ENCODE results near the gene MGAT4C. TPM values are rescaled to one million over a fixed set of nuclear protein-coding genes. Genes with fewer than 3 reads are reported as not detected.
A peak's percentile ranks its signal among the peaks of the same experiment; 100 is the strongest.
"Not testable (repeated sequence)": the region's sequence is repeated elsewhere in the genome, so short reads cannot be mapped to it uniquely, and the experiment has no call there.

MGAT4C gene
- polyA plus RNA-seq, 1 of the 3 experiments (the other 2 are of a cell fraction), result 0.07 TPM

DNA sequence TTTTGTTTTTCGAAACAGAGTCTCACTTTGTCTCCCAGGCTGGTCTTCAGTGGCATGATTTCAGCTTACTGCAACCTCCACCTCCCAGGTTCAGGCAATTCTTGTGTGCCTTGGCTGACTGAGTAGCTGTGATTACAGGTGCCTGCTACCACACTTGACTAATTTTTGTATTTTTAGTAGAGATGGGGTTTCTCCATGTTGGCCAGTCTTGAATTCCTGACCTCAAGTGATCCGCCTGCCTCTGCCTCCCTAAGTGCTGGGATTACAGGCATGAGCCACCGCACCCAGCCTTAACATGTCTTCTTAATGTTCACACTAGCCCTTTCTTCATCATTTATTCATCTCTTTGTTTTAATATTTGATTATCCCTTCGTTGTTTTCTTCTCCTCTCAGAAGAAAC, 197.1 kb downstream of the MGAT4C start:
- CTCF ChIA-PET; POLR2A ChIA-PET; H4K20me1 ChIP-seq (ENCODE audit: insufficient read depth); DNase-seq; H3K9me3 ChIP-seq; H3K4me2 ChIP-seq; H3K79me2 ChIP-seq (ENCODE audit: insufficient read depth); H3K9me2 ChIP-seq; H3K4me1 ChIP-seq (ENCODE audit: control insufficient read depth in 1 of 2, insufficient read depth in 2 of 2, low read depth in 1 of 2, low read length in 1 of 2); H2AFZ ChIP-seq (ENCODE audit: low read depth); H3K36me3 ChIP-seq (replicated peaks in 1 of 2; ENCODE audit: control insufficient read depth in 1 of 2, insufficient read depth in 2 of 2, low read length in 1 of 2); H3K27ac ChIP-seq (ENCODE audit: low read depth in 2 of 2, low read length in 1 of 2); H3K4me3 ChIP-seq (ENCODE audit: low read depth in 2 of 2, low read length in 1 of 2); H3K27me3 ChIP-seq (ENCODE audit: insufficient read depth); H3F3A ChIP-seq (replicated peaks; ENCODE audit: insufficient read depth); H3K9ac ChIP-seq: not testable (repeated sequence)
- WGBS (ENCODE audit: low lambda C conversion rate), result 67% methylated on average over 4 of the region's 4 CpGs

DNA sequence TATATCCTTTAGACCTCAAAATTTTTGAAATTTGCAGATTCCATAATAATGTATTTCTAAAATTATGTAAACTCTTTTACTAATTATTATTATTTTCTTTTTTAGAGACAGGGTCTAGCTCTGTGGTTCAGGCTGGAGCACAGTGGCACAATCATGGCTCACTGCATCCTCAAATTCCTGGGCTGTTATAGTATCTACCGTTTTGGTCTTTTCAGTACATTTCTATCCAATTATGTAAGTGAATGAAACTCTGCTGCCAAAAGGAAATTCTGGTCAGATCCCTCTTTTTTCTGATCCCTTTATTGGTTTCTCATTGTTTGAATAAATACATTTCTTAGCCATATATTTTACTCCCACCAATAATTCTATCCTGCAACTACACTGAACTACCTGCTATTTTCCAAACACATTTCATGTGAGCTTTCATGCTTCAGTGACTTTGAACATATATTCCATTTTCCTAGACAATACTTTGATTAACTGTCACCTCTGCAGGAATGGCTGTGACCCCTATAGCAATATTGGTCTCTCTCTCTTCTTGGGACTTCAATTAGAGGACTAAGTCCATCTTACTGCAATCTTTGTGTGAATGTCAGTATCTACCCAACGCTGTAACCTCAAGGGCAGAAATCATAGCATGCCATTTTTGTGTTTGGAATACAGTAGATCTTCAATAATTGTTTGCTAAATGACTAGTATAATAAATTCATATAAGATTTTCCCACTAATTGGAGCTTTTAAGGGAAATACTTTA, 198.9 kb downstream of the MGAT4C start:
- Histone ChIP-seq H3F3A (replicated peaks; ENCODE audit: insufficient read depth) (no peaks in the 10 kb centered on the region), H3K4me1 (ENCODE audit: control insufficient read depth in 1 of 2, insufficient read depth in 2 of 2, low read depth in 1 of 2, low read length in 1 of 2) (no peaks in the 10 kb centered on the region), H3K4me2 (no peak overlapping the region), H3K27me3 (ENCODE audit: insufficient read depth) (no peaks in the 10 kb centered on the region), H3K9me2 (no peaks in the 10 kb centered on the region), H4K20me1 (ENCODE audit: insufficient read depth) (no peaks in the 10 kb centered on the region), H3K9ac (no peak overlapping the region), H3K36me3 (replicated peaks in 1 of 2; ENCODE audit: control insufficient read depth in 1 of 2, insufficient read depth in 2 of 2, low read length in 1 of 2) (no peaks in the 10 kb centered on the region), H3K4me3 (ENCODE audit: low read depth in 2 of 2, low read length in 1 of 2) (no peak overlapping the region), H2AFZ (ENCODE audit: low read depth) (0 out of 2 replicates have a peak overlapping the region, but pooled peaks have one; percentile 48), H3K9me3 (no peaks in the 10 kb centered on the region), H3K27ac (ENCODE audit: low read depth in 2 of 2, low read length in 1 of 2) (no peak overlapping the region), H3K79me2 (ENCODE audit: insufficient read depth) (no peaks in the 10 kb centered on the region)
- ChIA-PET POLR2A (no interaction called here), CTCF (no interaction called here)
- WGBS (ENCODE audit: low lambda C conversion rate), result 77% methylated on average over 2 of the region's 2 CpGs
- TF ChIP-seq, protein P1, sequence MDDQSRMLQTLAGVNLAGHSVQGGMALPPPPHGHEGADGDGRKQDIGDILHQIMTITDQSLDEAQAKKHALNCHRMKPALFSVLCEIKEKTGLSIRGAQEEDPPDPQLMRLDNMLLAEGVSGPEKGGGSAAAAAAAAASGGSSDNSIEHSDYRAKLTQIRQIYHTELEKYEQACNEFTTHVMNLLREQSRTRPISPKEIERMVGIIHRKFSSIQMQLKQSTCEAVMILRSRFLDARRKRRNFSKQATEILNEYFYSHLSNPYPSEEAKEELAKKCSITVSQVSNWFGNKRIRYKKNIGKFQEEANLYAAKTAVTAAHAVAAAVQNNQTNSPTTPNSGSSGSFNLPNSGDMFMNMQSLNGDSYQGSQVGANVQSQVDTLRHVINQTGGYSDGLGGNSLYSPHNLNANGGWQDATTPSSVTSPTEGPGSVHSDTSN (IDR thresholded peaks at IDR 0.05), result no peak
- TF ChIP-seq, protein P2, sequence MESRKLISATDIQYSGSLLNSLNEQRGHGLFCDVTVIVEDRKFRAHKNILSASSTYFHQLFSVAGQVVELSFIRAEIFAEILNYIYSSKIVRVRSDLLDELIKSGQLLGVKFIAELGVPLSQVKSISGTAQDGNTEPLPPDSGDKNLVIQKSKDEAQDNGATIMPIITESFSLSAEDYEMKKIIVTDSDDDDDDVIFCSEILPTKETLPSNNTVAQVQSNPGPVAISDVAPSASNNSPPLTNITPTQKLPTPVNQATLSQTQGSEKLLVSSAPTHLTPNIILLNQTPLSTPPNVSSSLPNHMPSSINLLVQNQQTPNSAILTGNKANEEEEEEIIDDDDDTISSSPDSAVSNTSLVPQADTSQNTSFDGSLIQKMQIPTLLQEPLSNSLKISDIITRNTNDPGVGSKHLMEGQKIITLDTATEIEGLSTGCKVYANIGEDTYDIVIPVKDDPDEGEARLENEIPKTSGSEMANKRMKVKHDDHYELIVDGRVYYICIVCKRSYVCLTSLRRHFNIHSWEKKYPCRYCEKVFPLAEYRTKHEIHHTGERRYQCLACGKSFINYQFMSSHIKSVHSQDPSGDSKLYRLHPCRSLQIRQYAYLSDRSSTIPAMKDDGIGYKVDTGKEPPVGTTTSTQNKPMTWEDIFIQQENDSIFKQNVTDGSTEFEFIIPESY (IDR thresholded peaks at IDR 0.05; ENCODE audit: borderline replicate concordance, low read depth), result no peak
- TF ChIP-seq, protein P3, sequence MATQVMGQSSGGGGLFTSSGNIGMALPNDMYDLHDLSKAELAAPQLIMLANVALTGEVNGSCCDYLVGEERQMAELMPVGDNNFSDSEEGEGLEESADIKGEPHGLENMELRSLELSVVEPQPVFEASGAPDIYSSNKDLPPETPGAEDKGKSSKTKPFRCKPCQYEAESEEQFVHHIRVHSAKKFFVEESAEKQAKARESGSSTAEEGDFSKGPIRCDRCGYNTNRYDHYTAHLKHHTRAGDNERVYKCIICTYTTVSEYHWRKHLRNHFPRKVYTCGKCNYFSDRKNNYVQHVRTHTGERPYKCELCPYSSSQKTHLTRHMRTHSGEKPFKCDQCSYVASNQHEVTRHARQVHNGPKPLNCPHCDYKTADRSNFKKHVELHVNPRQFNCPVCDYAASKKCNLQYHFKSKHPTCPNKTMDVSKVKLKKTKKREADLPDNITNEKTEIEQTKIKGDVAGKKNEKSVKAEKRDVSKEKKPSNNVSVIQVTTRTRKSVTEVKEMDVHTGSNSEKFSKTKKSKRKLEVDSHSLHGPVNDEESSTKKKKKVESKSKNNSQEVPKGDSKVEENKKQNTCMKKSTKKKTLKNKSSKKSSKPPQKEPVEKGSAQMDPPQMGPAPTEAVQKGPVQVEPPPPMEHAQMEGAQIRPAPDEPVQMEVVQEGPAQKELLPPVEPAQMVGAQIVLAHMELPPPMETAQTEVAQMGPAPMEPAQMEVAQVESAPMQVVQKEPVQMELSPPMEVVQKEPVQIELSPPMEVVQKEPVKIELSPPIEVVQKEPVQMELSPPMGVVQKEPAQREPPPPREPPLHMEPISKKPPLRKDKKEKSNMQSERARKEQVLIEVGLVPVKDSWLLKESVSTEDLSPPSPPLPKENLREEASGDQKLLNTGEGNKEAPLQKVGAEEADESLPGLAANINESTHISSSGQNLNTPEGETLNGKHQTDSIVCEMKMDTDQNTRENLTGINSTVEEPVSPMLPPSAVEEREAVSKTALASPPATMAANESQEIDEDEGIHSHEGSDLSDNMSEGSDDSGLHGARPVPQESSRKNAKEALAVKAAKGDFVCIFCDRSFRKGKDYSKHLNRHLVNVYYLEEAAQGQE (IDR thresholded peaks at IDR 0.05; ENCODE audit: low read depth, low read length), result no peak
- TF ChIP-seq, protein P4, sequence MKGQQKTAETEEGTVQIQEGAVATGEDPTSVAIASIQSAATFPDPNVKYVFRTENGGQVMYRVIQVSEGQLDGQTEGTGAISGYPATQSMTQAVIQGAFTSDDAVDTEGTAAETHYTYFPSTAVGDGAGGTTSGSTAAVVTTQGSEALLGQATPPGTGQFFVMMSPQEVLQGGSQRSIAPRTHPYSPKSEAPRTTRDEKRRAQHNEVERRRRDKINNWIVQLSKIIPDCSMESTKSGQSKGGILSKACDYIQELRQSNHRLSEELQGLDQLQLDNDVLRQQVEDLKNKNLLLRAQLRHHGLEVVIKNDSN (IDR thresholded peaks at IDR 0.05; ENCODE audit: borderline replicate concordance, low read depth), result no peak
- TF ChIP-seq NRF1 (IDR thresholded peaks at IDR 0.05; ENCODE audit: low read depth, low read length) (no peak), RAD21 (IDR thresholded peaks at IDR 0.05; ENCODE audit: low read length) (no peak), POLR2AphosphoS5 (IDR thresholded peaks at IDR 0.05; ENCODE audit: low read depth, low read length) (no peak), NFIC (IDR thresholded peaks at IDR 0.05; ENCODE audit: borderline replicate concordance) (no peak), GATA2 (CRISPR knock-in tag; IDR thresholded peaks at IDR 0.05) (no peak), TEAD4 (IDR thresholded peaks at IDR 0.05; ENCODE audit: borderline replicate concordance, insufficient read depth) (no peak), TAF1 (IDR thresholded peaks at IDR 0.05; ENCODE audit: borderline replicate concordance, low read depth, low read length) (no peak), MEF2A (IDR thresholded peaks at IDR 0.05; ENCODE audit: borderline replicate concordance, low read depth) (no peak)
- TF ChIP-seq, protein P5, sequence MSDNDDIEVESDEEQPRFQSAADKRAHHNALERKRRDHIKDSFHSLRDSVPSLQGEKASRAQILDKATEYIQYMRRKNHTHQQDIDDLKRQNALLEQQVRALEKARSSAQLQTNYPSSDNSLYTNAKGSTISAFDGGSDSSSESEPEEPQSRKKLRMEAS (IDR thresholded peaks at IDR 0.05; ENCODE audit: low read depth), result no peak
- TF ChIP-seq, protein P6, sequence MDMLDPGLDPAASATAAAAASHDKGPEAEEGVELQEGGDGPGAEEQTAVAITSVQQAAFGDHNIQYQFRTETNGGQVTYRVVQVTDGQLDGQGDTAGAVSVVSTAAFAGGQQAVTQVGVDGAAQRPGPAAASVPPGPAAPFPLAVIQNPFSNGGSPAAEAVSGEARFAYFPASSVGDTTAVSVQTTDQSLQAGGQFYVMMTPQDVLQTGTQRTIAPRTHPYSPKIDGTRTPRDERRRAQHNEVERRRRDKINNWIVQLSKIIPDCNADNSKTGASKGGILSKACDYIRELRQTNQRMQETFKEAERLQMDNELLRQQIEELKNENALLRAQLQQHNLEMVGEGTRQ (IDR thresholded peaks at IDR 0.05; ENCODE audit: borderline replicate concordance, low read depth, low read length), result no peak
- TF ChIP-seq, protein P7, sequence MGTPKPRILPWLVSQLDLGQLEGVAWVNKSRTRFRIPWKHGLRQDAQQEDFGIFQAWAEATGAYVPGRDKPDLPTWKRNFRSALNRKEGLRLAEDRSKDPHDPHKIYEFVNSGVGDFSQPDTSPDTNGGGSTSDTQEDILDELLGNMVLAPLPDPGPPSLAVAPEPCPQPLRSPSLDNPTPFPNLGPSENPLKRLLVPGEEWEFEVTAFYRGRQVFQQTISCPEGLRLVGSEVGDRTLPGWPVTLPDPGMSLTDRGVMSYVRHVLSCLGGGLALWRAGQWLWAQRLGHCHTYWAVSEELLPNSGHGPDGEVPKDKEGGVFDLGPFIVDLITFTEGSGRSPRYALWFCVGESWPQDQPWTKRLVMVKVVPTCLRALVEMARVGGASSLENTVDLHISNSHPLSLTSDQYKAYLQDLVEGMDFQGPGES (IDR thresholded peaks at IDR 0.05; ENCODE audit: low read depth, low read length), result no peak
- DNase-seq, result no peak
